SK-N-SH (cell line): Measurements from ENCODE around the gene CTBP2.

Experiments
- TF ChIP-seq, protein P1 (sequence below): IDR thresholded peaks from 2 replicates; pipeline ENCODE4 v1.4.0; 2012; ENCODE audit warnings: low read depth
- TF ChIP-seq, protein P2 (sequence below): IDR thresholded peaks from 2 replicates; pipeline ENCODE4; 2012
- TF ChIP-seq, protein P3 (sequence below): fragments of 200-600 bp; sonication (generic); IDR thresholded peaks from 2 replicates; pipeline ENCODE4 v1.6.1; 2017; ENCODE audit warnings: antibody characterized with exemption, mild to moderate bottlenecking, moderate library complexity
- TF ChIP-seq, protein P4 (sequence below): fragments of 150-350 bp; IDR thresholded peaks from 2 replicates; pipeline ENCODE4 v1.6.1; 2017; ENCODE audit warnings: antibody characterized with exemption, low read length, low read depth, borderline replicate concordance
- TF ChIP-seq, protein P5 (sequence below): IDR thresholded peaks from 2 replicates; pipeline ENCODE4 v1.4.0; 2012; ENCODE audit warnings: low read depth, borderline replicate concordance

DNA sequence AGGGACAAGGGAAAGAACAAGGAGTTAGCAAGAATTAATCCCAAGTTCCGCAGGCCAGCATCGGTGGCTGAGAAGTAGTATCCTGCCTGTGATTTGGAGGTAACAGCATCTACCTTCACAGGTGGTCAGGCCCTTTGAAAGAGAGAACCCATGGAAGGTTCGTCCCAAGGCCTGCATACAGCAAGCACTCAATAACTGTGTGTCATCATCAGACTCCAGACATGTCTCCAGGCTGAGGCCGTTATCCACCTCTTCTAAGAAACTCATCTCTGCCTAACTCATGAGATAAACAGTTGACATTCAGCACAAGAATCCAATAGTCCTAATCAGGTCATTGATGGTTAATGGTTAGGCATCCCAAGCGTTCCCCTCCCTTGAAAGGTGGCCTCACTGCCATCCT, 45.0 kb downstream of the CTBP2 start:
- TF ChIP-seq, protein P1, sequence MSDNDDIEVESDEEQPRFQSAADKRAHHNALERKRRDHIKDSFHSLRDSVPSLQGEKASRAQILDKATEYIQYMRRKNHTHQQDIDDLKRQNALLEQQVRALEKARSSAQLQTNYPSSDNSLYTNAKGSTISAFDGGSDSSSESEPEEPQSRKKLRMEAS, result no peak
- TF ChIP-seq, protein P2, sequence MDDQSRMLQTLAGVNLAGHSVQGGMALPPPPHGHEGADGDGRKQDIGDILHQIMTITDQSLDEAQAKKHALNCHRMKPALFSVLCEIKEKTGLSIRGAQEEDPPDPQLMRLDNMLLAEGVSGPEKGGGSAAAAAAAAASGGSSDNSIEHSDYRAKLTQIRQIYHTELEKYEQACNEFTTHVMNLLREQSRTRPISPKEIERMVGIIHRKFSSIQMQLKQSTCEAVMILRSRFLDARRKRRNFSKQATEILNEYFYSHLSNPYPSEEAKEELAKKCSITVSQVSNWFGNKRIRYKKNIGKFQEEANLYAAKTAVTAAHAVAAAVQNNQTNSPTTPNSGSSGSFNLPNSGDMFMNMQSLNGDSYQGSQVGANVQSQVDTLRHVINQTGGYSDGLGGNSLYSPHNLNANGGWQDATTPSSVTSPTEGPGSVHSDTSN, result no peak
- TF ChIP-seq, protein P3, sequence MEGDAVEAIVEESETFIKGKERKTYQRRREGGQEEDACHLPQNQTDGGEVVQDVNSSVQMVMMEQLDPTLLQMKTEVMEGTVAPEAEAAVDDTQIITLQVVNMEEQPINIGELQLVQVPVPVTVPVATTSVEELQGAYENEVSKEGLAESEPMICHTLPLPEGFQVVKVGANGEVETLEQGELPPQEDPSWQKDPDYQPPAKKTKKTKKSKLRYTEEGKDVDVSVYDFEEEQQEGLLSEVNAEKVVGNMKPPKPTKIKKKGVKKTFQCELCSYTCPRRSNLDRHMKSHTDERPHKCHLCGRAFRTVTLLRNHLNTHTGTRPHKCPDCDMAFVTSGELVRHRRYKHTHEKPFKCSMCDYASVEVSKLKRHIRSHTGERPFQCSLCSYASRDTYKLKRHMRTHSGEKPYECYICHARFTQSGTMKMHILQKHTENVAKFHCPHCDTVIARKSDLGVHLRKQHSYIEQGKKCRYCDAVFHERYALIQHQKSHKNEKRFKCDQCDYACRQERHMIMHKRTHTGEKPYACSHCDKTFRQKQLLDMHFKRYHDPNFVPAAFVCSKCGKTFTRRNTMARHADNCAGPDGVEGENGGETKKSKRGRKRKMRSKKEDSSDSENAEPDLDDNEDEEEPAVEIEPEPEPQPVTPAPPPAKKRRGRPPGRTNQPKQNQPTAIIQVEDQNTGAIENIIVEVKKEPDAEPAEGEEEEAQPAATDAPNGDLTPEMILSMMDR, result no peak
- TF ChIP-seq, protein P4, sequence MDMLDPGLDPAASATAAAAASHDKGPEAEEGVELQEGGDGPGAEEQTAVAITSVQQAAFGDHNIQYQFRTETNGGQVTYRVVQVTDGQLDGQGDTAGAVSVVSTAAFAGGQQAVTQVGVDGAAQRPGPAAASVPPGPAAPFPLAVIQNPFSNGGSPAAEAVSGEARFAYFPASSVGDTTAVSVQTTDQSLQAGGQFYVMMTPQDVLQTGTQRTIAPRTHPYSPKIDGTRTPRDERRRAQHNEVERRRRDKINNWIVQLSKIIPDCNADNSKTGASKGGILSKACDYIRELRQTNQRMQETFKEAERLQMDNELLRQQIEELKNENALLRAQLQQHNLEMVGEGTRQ, result no peak
- TF ChIP-seq, protein P5, sequence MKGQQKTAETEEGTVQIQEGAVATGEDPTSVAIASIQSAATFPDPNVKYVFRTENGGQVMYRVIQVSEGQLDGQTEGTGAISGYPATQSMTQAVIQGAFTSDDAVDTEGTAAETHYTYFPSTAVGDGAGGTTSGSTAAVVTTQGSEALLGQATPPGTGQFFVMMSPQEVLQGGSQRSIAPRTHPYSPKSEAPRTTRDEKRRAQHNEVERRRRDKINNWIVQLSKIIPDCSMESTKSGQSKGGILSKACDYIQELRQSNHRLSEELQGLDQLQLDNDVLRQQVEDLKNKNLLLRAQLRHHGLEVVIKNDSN, result no peak
